HepG2 (cell line): ENCODE results near the gene SERPINI1. TPM values are rescaled to one million over a fixed set of nuclear protein-coding genes. Genes with fewer than 3 reads are reported as not detected.

Experiments
- AGO1 ChIP-seq: fragments of 200-400 bp; formaldehyde crosslinking; IDR thresholded peaks from 2 replicates; pipeline ENCODE4 v1.6.1; 2017; ENCODE audit warnings: mild to moderate bottlenecking, low read depth, low read length, moderate library complexity; ENCODE audit not compliant: poor library complexity, severe bottlenecking
- ARNT2 ChIP-seq: sonication (generic); formaldehyde crosslinking; IDR thresholded peaks from 2 replicates; pipeline ENCODE4 v1.8.0; 2022; ENCODE audit warnings: mild to moderate bottlenecking, low read depth, missing genetic modification reagents, moderate library complexity
- BHLHE40 ChIP-seq: IDR thresholded peaks from 2 replicates; pipeline ENCODE4 v1.6.1; 2011; ENCODE audit warnings: low read length, improper control_type of control experiment
- DNMT3B ChIP-seq: conservative IDR thresholded peaks from 2 replicates; pipeline ENCODE4 v1.6.1; 2016; ENCODE audit warnings: missing biosample characterization, control low read depth
- PTBP1 ChIP-seq: fragments of 200-400 bp; formaldehyde crosslinking; IDR thresholded peaks from 2 replicates; pipeline ENCODE4 v1.6.1; 2018; ENCODE audit warnings: low read length, low read depth; ENCODE audit not compliant: poor library complexity, severe bottlenecking
- TARDBP ChIP-seq: sonication (generic); formaldehyde crosslinking; IDR thresholded peaks from 2 replicates; pipeline ENCODE4 v1.8.0; 2022; ENCODE audit warnings: mild to moderate bottlenecking, missing genetic modification reagents
- U2AF1 ChIP-seq: fragments of 200-400 bp; formaldehyde crosslinking; optimal IDR thresholded peaks from 2 replicates; pipeline ENCODE3; 2017; ENCODE audit warnings: mild to moderate bottlenecking, low read depth, low read length
- YY1 ChIP-seq: IDR thresholded peaks from 2 replicates; pipeline ENCODE4 v1.6.1; 2011; ENCODE audit warnings: low read length, low read depth, moderate library complexity, mild to moderate bottlenecking; ENCODE audit not compliant: insufficient read depth, insufficient replicate concordance
- ZNF136 ChIP-seq: sonication (generic); formaldehyde crosslinking; IDR thresholded peaks from 2 replicates; pipeline ENCODE4 v1.8.1; 2022; ENCODE audit warnings: low read depth, mild to moderate bottlenecking, moderate library complexity, missing genetic modification reagents
- ZNF251 ChIP-seq: sonication (generic); formaldehyde crosslinking; IDR thresholded peaks from 2 replicates; pipeline ENCODE4 v1.9.0; 2021; ENCODE audit warnings: mild to moderate bottlenecking, missing genetic modification reagents
- polyA plus RNA-seq, 8 experiments: library from polyadenylated mRNA; depleted of rRNA in 3 of 8; stranded (reverse) in 7 of 8; unstranded in 1 of 8; fragments of >200 nt; fragmentation: Illumina TruSeq in 4 of 8; extraction: Trizol in 4 of 8; gene quantifications; 2 replicates each; pipeline versions ENCODE4 v1.2.1 to v1.2.3, GENCODE V29; 2011 to 2016; ENCODE audit warnings: low read depth in 4 of 8, missing spikeins in 1 of 8, mixed read lengths in 1 of 8; ENCODE audit not compliant: insufficient read depth in 1 of 8
- total RNA-seq, 5 experiments: library from RNA; depleted of rRNA; stranded (reverse); fragments of >200 nt; fragmentation: Illumina TruSeq; extraction: Trizol; gene quantifications; 2 replicates each; pipeline ENCODE4 v1.2.3, GENCODE V29; 2016; ENCODE audit warnings: low read depth in 1 of 5
- TF ChIP-seq, protein P1 (sequence below), 2 experiments: fragments of 450-650 bp in 1 of 2; sonication (generic) in 1 of 2; formaldehyde crosslinking in 1 of 2; IDR thresholded peaks; 2 replicates each; pipeline versions ENCODE4 v1.6.1 to v1.8.0; 2016 to 2022; ENCODE audit warnings: antibody characterized with exemption in 1 of 2, mild to moderate bottlenecking in 1 of 2, missing genetic modification reagents in 1 of 2
- TF ChIP-seq, protein P2 (sequence below): sonication (generic); formaldehyde crosslinking; IDR thresholded peaks from 2 replicates; pipeline ENCODE4 v1.4.0; 2020; ENCODE audit warnings: mild to moderate bottlenecking, missing genetic modification reagents
- TF ChIP-seq, protein P3 (sequence below): IDR thresholded peaks from 2 replicates; pipeline ENCODE4 v1.6.1; 2016; ENCODE audit warnings: missing genetic modification reagents, missing compliant biosample characterization

The SERPINI1 gene
- total and polyA plus RNA-seq, 2 of the 13 experiments (the other 11 are each of a cell fraction or from before 2014, with no cell fraction given), result 14.7 to 58.0 TPM

DNA sequence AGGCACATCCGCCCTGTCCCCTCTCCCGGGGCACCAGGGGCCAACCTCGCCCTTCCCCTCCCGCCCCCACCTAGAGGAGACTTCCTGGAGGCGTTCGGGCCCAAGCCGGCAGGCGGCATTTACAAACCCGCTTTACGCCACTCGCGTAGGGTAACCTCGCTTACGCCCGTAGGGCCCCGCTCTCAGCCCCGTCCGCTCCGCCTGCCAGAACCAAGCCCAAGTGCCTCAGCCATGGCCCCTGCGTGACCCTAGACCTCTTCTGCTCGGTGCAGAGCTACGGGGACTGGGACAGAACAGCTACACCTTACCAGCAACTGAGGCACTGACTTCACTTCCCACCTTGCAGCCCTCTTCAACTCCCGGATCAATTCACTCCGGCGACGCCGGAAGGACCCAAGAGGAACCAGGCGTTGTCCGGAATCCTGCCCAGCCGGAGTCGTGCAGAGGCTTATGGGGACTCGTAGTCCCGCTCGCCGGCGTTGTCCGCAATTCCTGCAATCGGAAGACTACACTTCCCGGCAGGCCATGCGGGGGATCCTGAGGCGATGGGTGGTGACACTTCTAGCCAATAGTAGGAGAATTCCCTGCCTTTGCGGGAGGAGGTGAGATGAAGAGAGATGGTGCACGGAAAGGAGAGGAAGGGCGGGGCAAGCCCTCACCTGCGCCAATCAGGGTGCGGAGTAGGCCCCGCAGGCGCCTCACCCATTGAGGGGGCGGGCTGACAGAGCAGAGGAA, 856 bp upstream of the SERPINI1 start, which contains the start of gene PDCD10 (continued):
- TF ChIP-seq, protein P1, sequence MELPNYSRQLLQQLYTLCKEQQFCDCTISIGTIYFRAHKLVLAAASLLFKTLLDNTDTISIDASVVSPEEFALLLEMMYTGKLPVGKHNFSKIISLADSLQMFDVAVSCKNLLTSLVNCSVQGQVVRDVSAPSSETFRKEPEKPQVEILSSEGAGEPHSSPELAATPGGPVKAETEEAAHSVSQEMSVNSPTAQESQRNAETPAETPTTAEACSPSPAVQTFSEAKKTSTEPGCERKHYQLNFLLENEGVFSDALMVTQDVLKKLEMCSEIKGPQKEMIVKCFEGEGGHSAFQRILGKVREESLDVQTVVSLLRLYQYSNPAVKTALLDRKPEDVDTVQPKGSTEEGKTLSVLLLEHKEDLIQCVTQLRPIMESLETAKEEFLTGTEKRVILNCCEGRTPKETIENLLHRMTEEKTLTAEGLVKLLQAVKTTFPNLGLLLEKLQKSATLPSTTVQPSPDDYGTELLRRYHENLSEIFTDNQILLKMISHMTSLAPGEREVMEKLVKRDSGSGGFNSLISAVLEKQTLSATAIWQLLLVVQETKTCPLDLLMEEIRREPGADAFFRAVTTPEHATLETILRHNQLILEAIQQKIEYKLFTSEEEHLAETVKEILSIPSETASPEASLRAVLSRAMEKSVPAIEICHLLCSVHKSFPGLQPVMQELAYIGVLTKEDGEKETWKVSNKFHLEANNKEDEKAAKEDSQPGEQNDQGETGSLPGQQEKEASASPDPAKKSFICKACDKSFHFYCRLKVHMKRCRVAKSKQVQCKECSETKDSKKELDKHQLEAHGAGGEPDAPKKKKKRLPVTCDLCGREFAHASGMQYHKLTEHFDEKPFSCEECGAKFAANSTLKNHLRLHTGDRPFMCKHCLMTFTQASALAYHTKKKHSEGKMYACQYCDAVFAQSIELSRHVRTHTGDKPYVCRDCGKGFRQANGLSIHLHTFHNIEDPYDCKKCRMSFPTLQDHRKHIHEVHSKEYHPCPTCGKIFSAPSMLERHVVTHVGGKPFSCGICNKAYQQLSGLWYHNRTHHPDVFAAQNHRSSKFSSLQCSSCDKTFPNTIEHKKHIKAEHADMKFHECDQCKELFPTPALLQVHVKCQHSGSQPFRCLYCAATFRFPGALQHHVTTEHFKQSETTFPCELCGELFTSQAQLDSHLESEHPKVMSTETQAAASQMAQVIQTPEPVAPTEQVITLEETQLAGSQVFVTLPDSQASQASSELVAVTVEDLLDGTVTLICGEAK (IDR thresholded peaks at IDR 0.05), result no peak
- TF ChIP-seq, protein P1 (CRISPR knock-in tag; IDR thresholded peaks at IDR 0.05), result 0 out of 2 replicates have a peak, but pooled peaks have one; percentile 40
- TF ChIP-seq DNMT3B (0 out of 2 replicates have a peak, but pooled peaks have one; percentile 55), BHLHE40 (no peak), U2AF1 (no peak), YY1 (peak; percentile 11), AGO1 (peak; percentile 92), TARDBP (CRISPR knock-in tag) (peak; percentile 65; the same call in 1 of the 2 replicates), ARNT2 (peak; percentile 87), ZNF251 (CRISPR knock-in tag) (no peak), ZNF136 (no peak), PTBP1 (no peak)
- TF ChIP-seq, protein P2, sequence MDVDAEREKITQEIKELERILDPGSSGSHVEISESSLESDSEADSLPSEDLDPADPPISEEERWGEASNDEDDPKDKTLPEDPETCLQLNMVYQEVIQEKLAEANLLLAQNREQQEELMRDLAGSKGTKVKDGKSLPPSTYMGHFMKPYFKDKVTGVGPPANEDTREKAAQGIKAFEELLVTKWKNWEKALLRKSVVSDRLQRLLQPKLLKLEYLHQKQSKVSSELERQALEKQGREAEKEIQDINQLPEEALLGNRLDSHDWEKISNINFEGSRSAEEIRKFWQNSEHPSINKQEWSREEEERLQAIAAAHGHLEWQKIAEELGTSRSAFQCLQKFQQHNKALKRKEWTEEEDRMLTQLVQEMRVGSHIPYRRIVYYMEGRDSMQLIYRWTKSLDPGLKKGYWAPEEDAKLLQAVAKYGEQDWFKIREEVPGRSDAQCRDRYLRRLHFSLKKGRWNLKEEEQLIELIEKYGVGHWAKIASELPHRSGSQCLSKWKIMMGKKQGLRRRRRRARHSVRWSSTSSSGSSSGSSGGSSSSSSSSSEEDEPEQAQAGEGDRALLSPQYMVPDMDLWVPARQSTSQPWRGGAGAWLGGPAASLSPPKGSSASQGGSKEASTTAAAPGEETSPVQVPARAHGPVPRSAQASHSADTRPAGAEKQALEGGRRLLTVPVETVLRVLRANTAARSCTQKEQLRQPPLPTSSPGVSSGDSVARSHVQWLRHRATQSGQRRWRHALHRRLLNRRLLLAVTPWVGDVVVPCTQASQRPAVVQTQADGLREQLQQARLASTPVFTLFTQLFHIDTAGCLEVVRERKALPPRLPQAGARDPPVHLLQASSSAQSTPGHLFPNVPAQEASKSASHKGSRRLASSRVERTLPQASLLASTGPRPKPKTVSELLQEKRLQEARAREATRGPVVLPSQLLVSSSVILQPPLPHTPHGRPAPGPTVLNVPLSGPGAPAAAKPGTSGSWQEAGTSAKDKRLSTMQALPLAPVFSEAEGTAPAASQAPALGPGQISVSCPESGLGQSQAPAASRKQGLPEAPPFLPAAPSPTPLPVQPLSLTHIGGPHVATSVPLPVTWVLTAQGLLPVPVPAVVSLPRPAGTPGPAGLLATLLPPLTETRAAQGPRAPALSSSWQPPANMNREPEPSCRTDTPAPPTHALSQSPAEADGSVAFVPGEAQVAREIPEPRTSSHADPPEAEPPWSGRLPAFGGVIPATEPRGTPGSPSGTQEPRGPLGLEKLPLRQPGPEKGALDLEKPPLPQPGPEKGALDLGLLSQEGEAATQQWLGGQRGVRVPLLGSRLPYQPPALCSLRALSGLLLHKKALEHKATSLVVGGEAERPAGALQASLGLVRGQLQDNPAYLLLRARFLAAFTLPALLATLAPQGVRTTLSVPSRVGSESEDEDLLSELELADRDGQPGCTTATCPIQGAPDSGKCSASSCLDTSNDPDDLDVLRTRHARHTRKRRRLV, result peak; percentile 68; the same call in 1 of the 2 replicates
- TF ChIP-seq, protein P3, sequence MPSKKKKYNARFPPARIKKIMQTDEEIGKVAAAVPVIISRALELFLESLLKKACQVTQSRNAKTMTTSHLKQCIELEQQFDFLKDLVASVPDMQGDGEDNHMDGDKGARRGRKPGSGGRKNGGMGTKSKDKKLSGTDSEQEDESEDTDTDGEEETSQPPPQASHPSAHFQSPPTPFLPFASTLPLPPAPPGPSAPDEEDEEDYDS (CRISPR knock-in tag), result peak; percentile 68
